ENCODE results near the gene ZNF57. TPM values are rescaled to one million over a fixed set of nuclear protein-coding genes. Genes with fewer than 3 reads are reported as not detected.

Gene ZNF57
- total RNA-seq, 6 experiments from 2014 or later = 0.98 to 2.9 (median 1.7) TPM

- peaks cover 0 to 8% (median 0%) of the 10 kb centered on the region in 4 donors for H3K4me1 ChIP-seq
- DNase-seq (no peak), ATAC-seq (peak in 3 of 4 donors; percentile 70 to 78 (median 72))
- WGBS (ENCODE audit: insufficient coverage, low coverage, low lambda C conversion rate, missing lambda C conversion rate) = 16% methylated on average over 4 of the region's 5 CpGs
- H3K36me3 ChIP-seq = peaks cover 0 to 5% (median 2%) of the 10 kb centered on the region in 4 donors
- no peaks in the 10 kb centered on the region for H3K27me3 ChIP-seq
- no peak for TF ChIP-seq POLR2A (IDR thresholded peaks at IDR 0.05)
- TF ChIP-seq CTCF (IDR thresholded peaks at IDR 0.05) = peak in 1 of 4 donors; percentile 22
- no peak overlapping the region for H3K27ac ChIP-seq
- peaks cover 0 to 4% (median 0%) of the 10 kb centered on the region in 4 donors for H3K9me3 ChIP-seq
- intact Hi-C loops (cut with DNase I) = no loop called here
- no peak overlapping the region for H3K4me3 ChIP-seq
Observed at GRCh38 chr19:2922987-2923386, 22.3 kb downstream of the ZNF57 start.

GRCh38 chr19:2923510-2923909 is 22.8 kb downstream of the ZNF57 start:
- no peak overlapping the region for H3K4me3 ChIP-seq
- ATAC-seq (peak in 2 of 4 donors; percentile 21 to 68), DNase-seq (no peak)
- TF ChIP-seq POLR2A (IDR thresholded peaks at IDR 0.05) = no peak
- no peak for TF ChIP-seq CTCF (IDR thresholded peaks at IDR 0.05)
- no peaks in the 10 kb centered on the region for H3K27me3 ChIP-seq
- intact Hi-C loops (cut with DNase I) = no loop called here
- peaks cover 0 to 8% (median 0%) of the 10 kb centered on the region in 4 donors for H3K4me1 ChIP-seq
- 32% methylated on average over 4 of the region's 4 CpGs for WGBS (ENCODE audit: insufficient coverage, low coverage, low lambda C conversion rate, missing lambda C conversion rate)
- H3K27ac ChIP-seq = no peak overlapping the region
- peaks cover 0 to 3% (median under 1%) of the 10 kb centered on the region in 4 donors for H3K36me3 ChIP-seq
- H3K9me3 ChIP-seq = no peaks in the 10 kb centered on the region

GRCh38 chr19:2926341-2927031 is 25.8 kb downstream of the ZNF57 start:
- Histone ChIP-seq H3K27ac (no peak overlapping the region), H3K4me1 (peaks cover 0 to 8% (median 0%) of the 10 kb centered on the region in 4 donors), H3K36me3 (no peaks in the 10 kb centered on the region), H3K9me3 (no peaks in the 10 kb centered on the region), H3K4me3 (no peak overlapping the region), H3K27me3 (no peaks in the 10 kb centered on the region)
- TF ChIP-seq POLR2A (IDR thresholded peaks at IDR 0.05) = no peak
- no peak for TF ChIP-seq CTCF (IDR thresholded peaks at IDR 0.05)
- intact Hi-C loops (cut with DNase I) = no loop called here
- ATAC-seq (peak in 1 of 4 donors; percentile 38), DNase-seq (no peak)
- 100% methylated on average over 14 of the region's 53 CpGs for WGBS (ENCODE audit: insufficient coverage, low coverage, low lambda C conversion rate, missing lambda C conversion rate)

GRCh38 chr19:2927032-2927430 is 26.3 kb downstream of the ZNF57 start:
- H3K36me3 ChIP-seq = no peaks in the 10 kb centered on the region
- DNase-seq = no peak
- no peak overlapping the region for H3K4me3 ChIP-seq
- no peak for ATAC-seq
- H3K9me3 ChIP-seq = peaks cover 0 to under 1% (median 0%) of the 10 kb centered on the region in 4 donors
- H3K27ac ChIP-seq = no peak overlapping the region
- peaks cover 0 to 8% (median 0%) of the 10 kb centered on the region in 4 donors for H3K4me1 ChIP-seq
- no peaks in the 10 kb centered on the region for H3K27me3 ChIP-seq
- intact Hi-C loops (cut with DNase I) = no loop called here
- 93% methylated on average over 5 of the region's 18 CpGs for WGBS (ENCODE audit: insufficient coverage, low coverage, low lambda C conversion rate, missing lambda C conversion rate)
- TF ChIP-seq POLR2A (IDR thresholded peaks at IDR 0.05) (no peak), CTCF (IDR thresholded peaks at IDR 0.05) (no peak)
